Measurements from ENCODE around the gene A1BG.

The A1BG gene

DNA sequence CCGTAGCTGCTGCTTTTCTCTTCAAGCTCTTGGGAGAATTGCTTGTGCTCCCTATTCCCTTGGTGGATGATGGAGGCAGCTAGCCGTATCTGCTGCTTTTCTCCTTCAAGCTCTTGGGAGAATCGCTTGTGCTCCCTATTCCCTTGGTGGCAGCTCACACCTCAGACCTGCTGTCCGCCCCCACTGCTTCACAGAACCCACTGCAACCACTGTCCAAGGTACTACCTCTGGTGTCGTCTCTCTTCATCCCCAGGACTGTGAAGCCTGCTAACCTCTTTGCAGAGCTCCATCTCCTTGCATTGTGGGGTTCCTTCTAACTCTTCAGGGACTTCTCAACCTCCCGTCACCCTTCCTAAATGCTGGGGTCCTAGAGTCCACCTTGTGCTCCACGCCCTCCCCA is 52.7 kb downstream of the A1BG start:
- no peaks in the 10 kb centered on the region for H4K20me1 ChIP-seq (ENCODE audit: low read depth, low read length)
- no peak overlapping the region for H3K9ac ChIP-seq (ENCODE audit: low read length)
- TF ChIP-seq EZH2phosphoT487 (conservative IDR thresholded peaks at IDR 0.05; ENCODE audit: low read length): no peak
- no peak for TF ChIP-seq CTCF (IDR thresholded peaks at IDR 0.05; ENCODE audit: insufficient read depth, low read length, poor library complexity, severe bottlenecking)
- H2AFZ ChIP-seq (ENCODE audit: low read depth, low read length, severe bottlenecking): no peak overlapping the region
- no peak overlapping the region for H3K4me2 ChIP-seq (ENCODE audit: low read depth, low read length, poor library complexity, severe bottlenecking)
- H3K27me3 ChIP-seq (ENCODE audit: low read length): no peaks in the 10 kb centered on the region
- peaks cover 16% of the 10 kb centered on the region for H3F3A ChIP-seq (ENCODE audit: insufficient read depth)
- no peaks in the 10 kb centered on the region; the same call in 1 of the 2 replicates for H3K36me3 ChIP-seq (ENCODE audit: low read length)
- H3K79me2 ChIP-seq (ENCODE audit: insufficient read depth, low read length): peaks cover 33% of the 10 kb centered on the region
- no peaks in the 10 kb centered on the region for H3K9me2 ChIP-seq (replicated peaks; ENCODE audit: insufficient read depth, low read length)
- no peak overlapping the region for H3K27ac ChIP-seq (ENCODE audit: low read depth, low read length)
- H3K9me3 ChIP-seq (ENCODE audit: insufficient read depth, low read length): no peaks in the 10 kb centered on the region
- no peak overlapping the region for H3K4me3 ChIP-seq (ENCODE audit: insufficient read depth, low read length, poor library complexity, severe bottlenecking)

DNA sequence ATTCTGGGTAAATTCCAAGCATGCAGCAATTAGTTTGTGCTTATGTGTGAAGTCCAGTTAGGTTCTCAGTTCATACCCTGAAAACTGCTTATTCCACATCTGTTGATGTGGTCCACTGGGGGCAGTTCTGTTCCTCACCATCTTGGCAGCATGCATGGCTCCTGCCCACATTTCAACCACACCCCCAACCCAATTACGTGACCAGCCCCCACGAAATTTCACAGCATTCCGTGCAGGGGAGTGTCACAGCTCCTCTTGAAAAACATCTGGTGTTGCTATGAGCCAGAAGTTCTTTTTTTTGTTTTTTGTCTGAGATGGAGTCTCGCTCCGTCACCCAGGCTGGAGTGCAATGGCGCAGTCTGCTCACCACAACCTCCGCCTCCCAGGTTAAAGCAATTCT is 57.2 kb downstream of the A1BG start:
- no peak overlapping the region for H3K4me3 ChIP-seq (ENCODE audit: insufficient read depth, low read length, poor library complexity, severe bottlenecking)
- peaks cover 30% of the 10 kb centered on the region for H3K79me2 ChIP-seq (ENCODE audit: insufficient read depth, low read length)
- H3K36me3 ChIP-seq (ENCODE audit: low read length): peaks cover 26% of the 10 kb centered on the region
- H4K20me1 ChIP-seq (ENCODE audit: low read depth, low read length): no peaks in the 10 kb centered on the region
- no peak overlapping the region for H3K9ac ChIP-seq (ENCODE audit: low read length)
- H3K9me3 ChIP-seq (ENCODE audit: insufficient read depth, low read length): no peaks in the 10 kb centered on the region
- no peaks in the 10 kb centered on the region for H3F3A ChIP-seq (ENCODE audit: insufficient read depth)
- TF ChIP-seq CTCF (IDR thresholded peaks at IDR 0.05; ENCODE audit: insufficient read depth, low read length, poor library complexity, severe bottlenecking) (no peak), EZH2phosphoT487 (conservative IDR thresholded peaks at IDR 0.05; ENCODE audit: low read length) (no peak)
- H3K27me3 ChIP-seq (ENCODE audit: low read length): no peaks in the 10 kb centered on the region
- no peak overlapping the region for H3K27ac ChIP-seq (ENCODE audit: low read depth, low read length)
- H2AFZ ChIP-seq (ENCODE audit: low read depth, low read length, severe bottlenecking): no peak overlapping the region
- no peaks in the 10 kb centered on the region for H3K9me2 ChIP-seq (replicated peaks; ENCODE audit: insufficient read depth, low read length)
- no peak overlapping the region for H3K4me2 ChIP-seq (ENCODE audit: low read depth, low read length, poor library complexity, severe bottlenecking)

Data from SU-DHL-6 (cell line).